Kidney capillary endothelial cell (primary cell): Measurements from ENCODE around the gene TRPC4AP.
"Not testable (repeated sequence)": the region's sequence is repeated elsewhere in the genome, so short reads cannot be mapped to it uniquely, and the experiment has no call there.

Experiments used
- DNase-seq: peaks from one replicate; pipeline ENCODE4 v3.0.0-alpha.2; 2018; ENCODE audit warnings: low spot score

Gene TRPC4AP

GRCh38 chr20:35092524-35093266, at the start of gene TRPC4AP:
TSS of gene TRPC4AP (minus strand) at chr20:35092807. CDS start at chr20:35092781, 26 bp downstream.
- peak; percentile 87 for DNase-seq

GRCh38 chr20:35135867-35136586, 43.4 kb upstream of the TRPC4AP start:
- peak; percentile 93 for DNase-seq

GRCh38 chr20:35134880-35135279, 42.3 kb upstream of the TRPC4AP start:
- no peak for DNase-seq

- DNase-seq, result no peak
These were observed 41.9 kb upstream of the TRPC4AP start for GRCh38 chr20:35134472-35134871.

- DNase-seq, result no peak
These were observed 41.1 kb upstream of the TRPC4AP start for GRCh38 chr20:35133735-35134134.

GRCh38 chr20:35133031-35133430, 40.4 kb upstream of the TRPC4AP start:
- DNase-seq, result no peak

- no peak for DNase-seq
These were observed 39.3 kb upstream of the TRPC4AP start for GRCh38 chr20:35131934-35132333.

GRCh38 chr20:35129647-35130069, 37.1 kb upstream of the TRPC4AP start:
- peak; percentile 60 for DNase-seq

GRCh38 chr20:35125753-35126152, 33.1 kb upstream of the TRPC4AP start:
- DNase-seq, result no peak

GRCh38 chr20:35122756-35123405, 30.3 kb upstream of the TRPC4AP start:
- peak; percentile 69 for DNase-seq

GRCh38 chr20:35121186-35121585, 28.6 kb upstream of the TRPC4AP start:
- DNase-seq, result no peak

- peak; percentile 83 for DNase-seq
These were observed 27.6 kb upstream of the TRPC4AP start for GRCh38 chr20:35120012-35120701.

- no peak for DNase-seq
These were observed 25.0 kb upstream of the TRPC4AP start for GRCh38 chr20:35117629-35118028.

GRCh38 chr20:35117196-35117595, 24.6 kb upstream of the TRPC4AP start:
- DNase-seq, result no peak

- no peak for DNase-seq
These were observed 23.7 kb upstream of the TRPC4AP start for GRCh38 chr20:35116258-35116657.

GRCh38 chr20:35115606-35116005, 23.0 kb upstream of the TRPC4AP start:
- DNase-seq, result no peak

GRCh38 chr20:35112276-35112675, 19.7 kb upstream of the TRPC4AP start:
- DNase-seq, result not testable (repeated sequence)

- DNase-seq, result peak; percentile 80
These were observed 18.7 kb upstream of the TRPC4AP start for GRCh38 chr20:35111141-35111888.

- DNase-seq, result no peak
These were observed 16.3 kb upstream of the TRPC4AP start for GRCh38 chr20:35108921-35109320.

- DNase-seq, result no peak
These were observed 14.3 kb upstream of the TRPC4AP start for GRCh38 chr20:35106827-35107380.

GRCh38 chr20:35104685-35105295, 12.2 kb upstream of the TRPC4AP start:
- no peak for DNase-seq
